ENCODE data around the gene ID4. TPM values are rescaled to one million over a fixed set of nuclear protein-coding genes. Genes with fewer than 3 reads are reported as not detected.

The ID4 gene, protein sequence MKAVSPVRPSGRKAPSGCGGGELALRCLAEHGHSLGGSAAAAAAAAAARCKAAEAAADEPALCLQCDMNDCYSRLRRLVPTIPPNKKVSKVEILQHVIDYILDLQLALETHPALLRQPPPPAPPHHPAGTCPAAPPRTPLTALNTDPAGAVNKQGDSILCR
- not detected in 2 replicates for total RNA-seq

DNA sequence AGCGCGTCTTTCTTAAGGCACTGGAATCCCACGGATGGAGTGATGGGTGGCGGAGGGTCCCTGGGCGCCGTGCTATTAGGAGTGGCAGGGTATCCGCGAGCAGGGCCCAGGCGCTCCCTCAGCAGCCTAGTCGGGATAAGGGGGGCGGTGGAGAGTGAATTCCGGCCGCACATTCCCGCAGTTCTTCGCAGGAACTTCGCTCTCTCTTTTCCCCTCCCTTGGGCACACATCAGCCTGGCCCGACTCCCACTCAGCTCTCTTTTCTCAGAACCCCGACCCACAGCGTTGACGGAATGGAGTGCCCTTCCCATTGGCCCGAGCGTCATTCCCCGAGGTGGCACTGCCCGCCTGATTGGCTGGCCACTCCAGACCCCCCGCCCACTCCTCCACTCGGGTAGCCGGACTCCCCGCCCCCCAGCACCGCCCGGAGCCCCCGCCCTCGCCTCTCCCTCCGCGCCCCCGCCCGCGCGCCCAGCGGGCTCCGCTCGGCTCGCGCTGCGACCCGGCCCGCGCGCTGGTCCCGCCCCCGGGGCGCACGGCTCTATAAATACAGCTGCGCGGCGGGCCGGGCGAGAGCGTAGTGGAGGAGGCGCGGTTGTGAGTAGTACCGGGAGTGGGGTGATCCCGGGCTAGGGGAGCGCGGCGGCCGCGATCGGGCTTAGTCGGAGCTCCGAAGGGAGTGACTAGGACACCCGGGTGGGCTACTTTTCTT lies at the start of gene ID4:
TSS of gene ID4 (plus strand) at position 572 of the 712 bp plus-strand sequence. CDS start 385 bp downstream, outside the sequence.
- Mint-ChIP-seq H3K36me3 (ENCODE audit: low read depth) (peaks cover 2% of the 10 kb centered on the region), H3K27ac (no peak within 1 kb of the TSS), H3K4me1 (no peaks in the 10 kb centered on the region), H3K9me3 (no peaks in the 10 kb centered on the region), H3K4me3 (no peak within 1 kb of the TSS), H3K27me3 (peaks cover 51% of the 10 kb centered on the region)
- intact Hi-C loops (cut with micrococcal nuclease) = no loop called here
- no peak for DNase-seq

DNA sequence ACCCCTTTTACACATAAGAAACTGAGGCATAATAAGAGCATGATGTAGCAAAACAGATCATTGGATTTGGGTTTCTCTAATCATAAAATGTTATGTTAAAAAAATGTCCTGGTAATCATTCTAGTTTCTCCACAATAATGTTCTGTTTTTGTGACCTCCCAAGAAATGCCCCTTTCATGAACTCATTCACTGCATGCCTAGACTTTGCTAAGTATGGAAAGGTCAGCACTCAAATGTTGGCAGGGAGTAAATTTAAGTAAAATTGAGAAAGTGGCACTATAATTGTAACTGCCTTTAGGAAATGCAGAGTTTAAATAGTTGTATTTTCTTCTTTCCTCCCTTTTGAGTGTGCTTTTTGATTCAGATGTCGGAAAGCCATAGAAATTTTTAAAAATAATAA lies 48.5 kb upstream of the ID4 start:
- Mint-ChIP-seq H3K4me1 (no peaks in the 10 kb centered on the region), H3K27me3 (no peaks in the 10 kb centered on the region), H3K36me3 (ENCODE audit: low read depth) (no peaks in the 10 kb centered on the region), H3K9me3 (no peaks in the 10 kb centered on the region), H3K27ac (no peak overlapping the region), H3K4me3 (no peak overlapping the region)
- intact Hi-C loops (cut with micrococcal nuclease) = no loop called here
- DNase-seq = no peak

DNA sequence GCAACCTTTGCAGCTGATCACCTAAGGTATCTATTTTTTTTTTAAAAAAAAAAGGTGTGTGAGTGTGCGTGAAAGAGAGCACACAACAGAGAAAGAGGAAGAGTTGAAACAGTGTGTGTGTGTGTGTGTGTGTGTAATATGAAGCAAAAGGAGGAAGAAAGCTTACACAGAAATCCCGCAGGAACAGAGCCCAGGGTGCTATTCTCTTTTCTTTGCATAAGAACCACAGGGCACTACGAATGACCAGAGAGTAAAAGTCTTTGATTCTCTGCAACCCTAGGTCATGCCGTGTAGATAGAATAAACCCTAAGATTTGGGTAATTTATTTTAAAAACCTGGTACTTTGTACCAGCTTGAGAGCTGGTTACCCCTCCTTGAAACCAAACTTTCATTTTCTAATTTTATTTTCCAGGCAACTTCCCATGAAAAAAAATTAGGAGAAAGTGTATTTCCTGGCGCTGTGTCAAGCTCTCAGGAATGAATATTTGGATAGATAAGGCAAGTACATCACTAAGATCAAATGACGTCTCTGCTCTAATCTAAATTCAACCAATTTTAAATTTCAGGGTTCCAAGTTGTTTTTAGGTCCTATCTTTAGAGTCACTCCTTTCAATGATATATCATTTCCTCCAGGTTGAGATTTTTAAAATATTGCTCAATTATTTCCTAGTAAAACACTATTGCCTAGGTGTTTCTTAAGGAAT lies 47.9 kb upstream of the ID4 start:
- Mint-ChIP-seq H3K4me1 (no peaks in the 10 kb centered on the region), H3K9me3 (no peaks in the 10 kb centered on the region)

DNA sequence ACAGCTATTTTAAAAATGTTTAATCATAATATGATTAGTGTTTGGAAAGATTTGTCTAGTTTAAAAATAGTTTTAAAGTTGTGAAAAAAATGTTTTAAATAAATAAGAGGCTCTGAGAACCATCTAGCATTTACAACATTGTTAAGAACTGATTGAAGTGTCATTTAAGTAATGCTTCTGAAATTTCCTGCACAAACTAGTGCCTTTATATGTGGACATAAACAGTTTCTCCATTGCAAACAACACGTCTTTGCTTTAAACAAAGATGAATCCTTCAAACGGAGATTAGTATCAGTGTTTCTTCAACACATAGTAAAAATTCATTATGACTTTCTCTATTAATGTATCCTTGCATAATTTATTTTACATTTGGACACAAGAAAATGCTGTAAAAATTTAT lies 45.9 kb upstream of the ID4 start:
- no peaks in the 10 kb centered on the region for H3K4me1 Mint-ChIP-seq
- H3K27me3 Mint-ChIP-seq = no peaks in the 10 kb centered on the region
- DNase-seq = no peak
- H3K4me3 Mint-ChIP-seq = no peak overlapping the region
- intact Hi-C loops (cut with micrococcal nuclease) = no loop called here
- no peaks in the 10 kb centered on the region for H3K36me3 Mint-ChIP-seq (ENCODE audit: low read depth)
- peaks cover 4% of the 10 kb centered on the region for H3K9me3 Mint-ChIP-seq
- H3K27ac Mint-ChIP-seq = no peak overlapping the region

More for the DNA sequence above, 47.9 kb upstream of the ID4 start:
- DNase-seq = no peak
- H3K36me3 Mint-ChIP-seq (ENCODE audit: low read depth) = no peaks in the 10 kb centered on the region
- H3K27ac Mint-ChIP-seq = no peak overlapping the region
- intact Hi-C loops (cut with micrococcal nuclease) = no loop called here
- no peak overlapping the region for H3K4me3 Mint-ChIP-seq
- H3K27me3 Mint-ChIP-seq = no peaks in the 10 kb centered on the region

DNA sequence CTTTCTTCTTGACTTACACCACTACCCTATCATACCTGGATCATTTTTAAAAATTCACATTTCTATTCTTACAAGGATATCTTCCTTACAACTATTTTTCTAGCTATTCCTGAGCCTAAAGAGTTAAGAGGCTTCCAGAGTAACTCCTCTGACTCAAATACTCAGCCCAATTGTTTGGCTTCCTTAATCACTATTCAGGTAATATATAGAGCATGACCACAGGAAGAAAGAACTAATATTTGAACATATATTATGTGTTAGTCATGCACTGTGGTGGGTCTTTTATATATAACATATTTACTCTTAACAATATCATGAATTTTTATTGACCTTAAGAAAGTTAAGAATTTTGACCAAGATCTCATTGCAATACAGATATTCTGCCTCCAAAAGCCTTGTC lies 42.0 kb upstream of the ID4 start:
- no peak overlapping the region for H3K27ac Mint-ChIP-seq
- peaks cover 4% of the 10 kb centered on the region for H3K9me3 Mint-ChIP-seq
- H3K4me1 Mint-ChIP-seq = no peaks in the 10 kb centered on the region
- DNase-seq = no peak
- no peak overlapping the region for H3K4me3 Mint-ChIP-seq
- no peaks in the 10 kb centered on the region for H3K27me3 Mint-ChIP-seq
- intact Hi-C loops (cut with micrococcal nuclease) = no loop called here
- H3K36me3 Mint-ChIP-seq (ENCODE audit: low read depth) = no peaks in the 10 kb centered on the region

DNA sequence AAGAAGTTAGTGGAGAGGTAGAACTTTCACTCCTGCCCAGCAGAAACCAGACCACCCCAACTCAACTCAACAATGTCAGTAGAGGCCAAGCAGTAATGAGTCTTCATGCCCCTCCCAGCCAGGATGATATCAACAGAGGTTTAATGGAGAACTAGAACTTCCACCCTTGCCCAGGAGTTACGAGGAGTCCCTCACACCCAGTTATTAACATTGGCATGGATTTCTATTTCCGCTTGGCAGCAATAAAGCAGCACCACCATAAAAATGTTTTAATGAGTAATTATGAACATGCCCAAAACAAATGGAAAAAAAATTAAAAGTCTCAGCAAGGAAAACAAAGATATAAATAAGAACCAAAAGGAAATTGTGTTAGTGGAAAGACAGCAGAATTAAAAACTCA lies 40.7 kb upstream of the ID4 start:
- Mint-ChIP-seq H3K36me3 (ENCODE audit: low read depth) (no peaks in the 10 kb centered on the region), H3K9me3 (peaks cover 4% of the 10 kb centered on the region), H3K27ac (no peak overlapping the region), H3K4me1 (no peaks in the 10 kb centered on the region), H3K4me3 (no peak overlapping the region), H3K27me3 (no peaks in the 10 kb centered on the region)
- intact Hi-C loops (cut with micrococcal nuclease) = no loop called here
- no peak for DNase-seq

DNA sequence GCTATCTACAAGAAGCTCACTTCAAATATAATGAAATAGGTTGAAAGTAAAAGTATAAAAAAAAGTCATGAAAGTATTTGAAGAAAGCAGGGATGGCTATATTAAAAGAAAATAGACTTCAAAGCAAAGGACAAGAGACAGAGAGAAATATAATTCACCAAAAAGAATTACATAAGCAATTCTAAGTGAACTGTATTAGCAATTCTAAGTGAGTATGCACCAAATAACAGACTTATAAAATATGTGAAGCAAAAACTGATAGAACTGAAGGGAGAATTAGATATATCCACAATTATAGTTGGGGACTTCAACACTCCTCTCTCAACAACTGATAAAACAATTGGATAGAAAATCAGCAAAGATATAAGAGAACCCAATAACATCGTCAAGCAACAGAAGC lies 38.8 kb upstream of the ID4 start:
- Mint-ChIP-seq H3K27me3 (peaks cover 1% of the 10 kb centered on the region), H3K4me1 (no peaks in the 10 kb centered on the region), H3K4me3 (no peak overlapping the region), H3K36me3 (ENCODE audit: low read depth) (no peaks in the 10 kb centered on the region), H3K27ac (no peak overlapping the region), H3K9me3 (peaks cover 4% of the 10 kb centered on the region)
- intact Hi-C loops (cut with micrococcal nuclease) = no loop called here
- no peak for DNase-seq

DNA sequence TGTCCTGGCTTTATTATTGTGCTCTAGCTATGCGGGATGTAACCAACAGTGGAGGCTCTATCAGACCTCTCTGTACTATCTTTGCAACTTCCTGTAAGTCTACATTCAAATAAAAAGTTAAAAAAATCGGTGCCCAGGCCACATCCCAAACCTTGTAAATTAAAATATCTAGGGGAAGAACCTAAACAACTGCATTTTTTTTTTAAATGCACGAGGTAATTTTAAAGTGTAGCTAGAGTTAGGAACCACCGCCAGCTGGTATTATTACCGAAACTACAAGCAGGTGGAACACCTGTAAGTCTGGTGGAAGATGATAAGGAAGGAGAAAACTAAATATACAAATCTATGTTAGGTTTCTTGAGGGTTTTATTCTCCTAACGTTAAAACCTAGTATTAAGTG lies 34.5 kb upstream of the ID4 start:
- peaks cover 25% of the 10 kb centered on the region for H3K27me3 Mint-ChIP-seq
- no peak overlapping the region for H3K27ac Mint-ChIP-seq
- no peaks in the 10 kb centered on the region for H3K9me3 Mint-ChIP-seq
- no peak overlapping the region for H3K4me3 Mint-ChIP-seq
- intact Hi-C loops (cut with micrococcal nuclease) = no loop called here
- DNase-seq = no peak
- no peaks in the 10 kb centered on the region for H3K36me3 Mint-ChIP-seq (ENCODE audit: low read depth)
- H3K4me1 Mint-ChIP-seq = peaks cover 5% of the 10 kb centered on the region

DNA sequence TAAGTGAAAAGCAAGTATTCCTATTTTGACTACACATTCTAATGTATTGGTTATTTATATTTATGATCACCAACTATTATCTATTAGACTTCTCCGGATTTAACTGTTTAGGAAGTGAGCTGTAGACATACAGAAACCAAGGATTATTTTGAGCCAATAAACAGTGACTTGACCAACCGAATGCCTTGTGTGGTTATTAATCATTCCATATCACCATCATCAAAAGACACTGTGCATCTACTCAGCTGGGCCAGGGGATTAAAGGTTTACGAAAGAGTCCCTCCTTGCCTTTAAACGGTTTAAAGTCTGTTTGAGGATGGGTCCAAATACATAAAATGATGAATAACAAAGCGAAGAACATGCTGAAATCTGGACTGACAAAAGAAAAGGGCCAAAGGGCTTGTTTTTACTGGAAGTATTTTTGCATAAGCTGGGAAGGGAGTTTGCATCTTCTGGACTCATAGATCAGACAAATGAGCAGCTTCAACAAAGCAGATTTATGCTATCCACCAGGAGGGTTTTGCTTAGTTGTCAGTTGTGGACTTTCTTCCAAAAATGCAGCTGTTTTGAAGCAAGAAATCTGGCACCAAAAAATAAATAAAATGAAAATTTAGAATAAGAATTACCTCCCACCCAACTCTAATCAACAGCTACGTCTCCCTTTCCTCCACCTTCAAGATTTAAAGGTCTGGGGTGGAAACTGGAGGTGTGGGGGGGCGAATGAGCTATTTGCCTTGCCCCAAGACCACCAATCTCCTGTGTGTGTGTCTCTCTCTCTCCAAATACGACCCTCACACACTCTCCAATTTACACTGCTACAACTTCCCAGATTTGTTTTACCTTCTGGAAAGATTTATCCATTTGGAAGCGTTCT lies 33.6 kb upstream of the ID4 start:
- no peak overlapping the region for H3K4me3 Mint-ChIP-seq
- peaks cover 25% of the 10 kb centered on the region for H3K27me3 Mint-ChIP-seq
- intact Hi-C loops (cut with micrococcal nuclease) = no loop called here

DNA sequence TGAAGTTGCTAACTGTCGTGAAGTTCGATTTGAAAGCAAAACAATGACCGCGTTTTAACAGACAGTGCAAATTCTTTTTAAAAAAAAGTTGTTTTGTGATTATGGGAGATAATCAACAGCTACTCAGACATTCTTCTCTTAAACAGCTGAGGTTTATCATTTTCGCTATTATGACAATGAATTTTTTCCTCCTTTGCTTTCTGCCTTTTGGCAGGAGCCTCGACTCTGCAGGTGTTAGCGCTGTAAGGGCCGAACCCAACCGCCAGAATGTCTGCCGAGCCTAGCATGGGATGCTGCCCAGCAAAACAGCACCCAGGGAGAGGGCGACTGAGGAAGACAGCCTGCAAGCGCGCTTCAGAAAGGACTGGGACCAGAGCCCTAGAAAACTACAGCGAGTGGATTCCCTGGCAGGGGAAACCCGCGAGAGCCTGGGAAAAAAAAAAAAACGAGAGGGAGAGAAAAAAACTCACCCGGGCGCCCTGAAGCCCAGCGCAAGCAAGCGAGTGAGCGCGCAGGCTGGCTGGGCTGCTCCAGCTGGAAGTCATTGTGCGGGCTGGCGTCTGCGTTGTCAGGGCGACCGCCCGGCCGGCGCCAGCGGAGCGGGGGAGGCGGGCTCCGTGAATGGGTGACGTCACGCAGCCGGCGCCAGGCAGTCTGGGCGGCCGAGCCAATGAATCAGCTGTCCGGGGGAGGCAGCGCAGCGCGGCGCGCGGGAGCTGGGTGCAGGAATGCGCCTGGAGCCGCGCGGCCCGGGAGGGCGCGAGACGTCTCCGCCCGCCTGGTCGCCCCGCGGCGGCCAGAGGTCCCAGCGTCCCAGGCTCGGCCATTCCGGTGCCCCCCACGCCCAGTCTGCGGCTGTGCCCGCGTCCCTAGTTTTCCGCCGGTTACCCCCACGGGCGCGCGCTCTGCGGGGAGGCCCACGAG lies 32.7 kb upstream of the ID4 start:
- intact Hi-C loops (cut with micrococcal nuclease) = no loop called here

More for the DNA sequence above, 33.6 kb upstream of the ID4 start:
- Mint-ChIP-seq H3K36me3 (ENCODE audit: low read depth) (no peaks in the 10 kb centered on the region), H3K4me1 (peaks cover 5% of the 10 kb centered on the region), H3K9me3 (no peaks in the 10 kb centered on the region), H3K27ac (no peak overlapping the region)
- DNase-seq = no peak

DNA sequence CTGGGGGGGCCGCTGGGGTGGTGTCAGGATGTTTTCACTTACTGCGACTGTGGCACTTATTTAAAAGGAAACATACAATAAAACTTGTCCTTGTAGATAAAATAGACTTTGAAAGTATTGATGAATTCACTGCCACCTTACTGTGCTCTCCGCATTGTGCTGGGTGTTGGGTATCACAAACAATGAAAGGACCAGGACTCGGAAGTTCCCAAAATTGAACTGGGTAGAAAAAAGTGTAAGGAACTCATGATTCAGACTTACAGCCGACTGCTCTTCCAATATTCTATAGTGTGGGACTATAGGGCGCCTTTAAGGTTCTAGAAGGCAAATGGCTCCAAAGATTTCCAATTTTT lies 32.1 kb upstream of the ID4 start:
- H3K36me3 Mint-ChIP-seq (ENCODE audit: low read depth) = no peaks in the 10 kb centered on the region
- peaks cover 5% of the 10 kb centered on the region for H3K4me1 Mint-ChIP-seq
- DNase-seq = no peak
- H3K9me3 Mint-ChIP-seq = no peaks in the 10 kb centered on the region
- intact Hi-C loops (cut with micrococcal nuclease) = no loop called here
- no peak overlapping the region for H3K27ac Mint-ChIP-seq
- H3K4me3 Mint-ChIP-seq = peak overlapping the region; percentile 80
- peaks cover 25% of the 10 kb centered on the region for H3K27me3 Mint-ChIP-seq

More for the DNA sequence above, 32.7 kb upstream of the ID4 start:
- H3K4me1 Mint-ChIP-seq = peaks cover 5% of the 10 kb centered on the region
- H3K36me3 Mint-ChIP-seq (ENCODE audit: low read depth) = no peaks in the 10 kb centered on the region
- peak; percentile 85 for DNase-seq
- no peaks in the 10 kb centered on the region for H3K9me3 Mint-ChIP-seq
- H3K27me3 Mint-ChIP-seq = peaks cover 25% of the 10 kb centered on the region
- peak overlapping the region; percentile 80 for H3K4me3 Mint-ChIP-seq
- H3K27ac Mint-ChIP-seq = peak overlapping the region; percentile 18

DNA sequence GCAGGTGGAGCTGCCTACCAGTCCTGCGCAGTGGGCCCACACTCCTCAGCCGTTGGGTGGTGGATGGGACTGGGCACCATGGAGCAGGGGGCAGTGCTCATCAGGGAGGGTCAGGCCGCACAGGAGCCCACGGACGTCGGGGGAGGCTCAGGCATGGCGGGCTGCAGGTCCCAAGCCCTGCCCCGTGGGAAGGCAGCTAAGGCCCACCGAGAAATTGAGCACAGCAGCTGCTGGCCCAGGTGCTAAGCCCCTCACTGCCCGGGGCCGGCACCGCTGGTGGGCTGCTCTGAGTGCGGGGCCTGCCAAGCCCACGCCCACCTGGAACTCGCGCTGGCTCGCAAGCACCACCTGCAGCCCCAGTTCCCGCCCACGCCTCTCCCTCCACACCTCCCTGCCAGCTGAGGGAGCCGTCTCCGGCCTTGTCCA lies 30.2 kb upstream of the ID4 start:
- Mint-ChIP-seq H3K36me3 (ENCODE audit: low read depth) (no peaks in the 10 kb centered on the region), H3K4me3 (no peak overlapping the region), H3K9me3 (no peaks in the 10 kb centered on the region), H3K27ac (no peak overlapping the region), H3K4me1 (peaks cover 5% of the 10 kb centered on the region), H3K27me3 (peaks cover 25% of the 10 kb centered on the region)
- intact Hi-C loops (cut with micrococcal nuclease) = no loop called here
- DNase-seq = no peak
